Measurements from ENCODE around the gene TRIM54. TPM values are rescaled to one million over a fixed set of nuclear protein-coding genes. Genes with fewer than 3 reads are reported as not detected.

TRIM54 gene
- total and polyA plus RNA-seq, 9 of the 15 experiments (the other 6 are each of a cell fraction or from before 2014, with no cell fraction given) = not detected

DNA sequence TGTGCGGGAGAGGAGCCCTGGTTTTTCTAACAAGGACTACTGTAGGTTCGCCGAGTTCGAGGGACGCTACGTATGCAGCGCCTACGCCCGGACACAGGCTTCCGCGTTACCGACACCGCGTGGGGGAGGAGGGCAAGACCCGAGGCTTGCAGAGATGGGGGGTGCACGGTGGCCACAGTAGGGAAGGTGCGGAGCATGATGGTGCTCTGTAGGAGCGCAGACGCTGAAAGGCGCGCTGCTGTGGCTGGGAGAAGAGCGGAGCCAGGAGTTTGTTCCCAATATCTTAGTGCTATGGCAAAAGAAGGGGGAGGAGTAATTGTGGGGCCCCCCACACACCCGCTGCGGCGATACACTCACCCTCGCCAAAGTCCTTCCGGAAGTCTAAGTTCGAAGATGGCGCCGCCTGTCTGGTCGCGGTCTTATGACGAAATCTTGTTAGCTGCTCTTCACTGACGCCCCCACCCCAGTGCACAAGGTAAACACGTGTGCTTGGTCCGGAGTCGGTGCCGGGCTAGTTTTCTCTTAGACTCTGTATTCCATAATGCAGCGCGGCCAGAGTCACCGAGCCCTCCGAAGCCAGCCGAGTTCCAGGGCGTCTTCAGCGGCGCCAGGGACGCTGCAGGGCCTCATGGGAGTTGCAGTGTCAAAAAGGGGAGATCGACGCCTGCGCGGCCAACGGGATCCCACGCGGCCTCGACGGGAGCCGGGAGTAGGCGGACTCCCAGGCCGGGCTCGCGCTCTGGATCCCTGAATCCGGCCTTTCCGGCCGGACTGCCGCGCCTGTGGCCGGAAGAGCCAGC, 74.4 kb downstream of the TRIM54 start, which contains the start of gene GTF3C2 (continued):
- TF ChIP-seq PTRF (tag; IDR thresholded peaks at IDR 0.05) (no peak), SRSF9 (IDR thresholded peaks at IDR 0.05; ENCODE audit: borderline replicate concordance, low read depth, low read length) (no peak), NFIC (IDR thresholded peaks at IDR 0.05) (no peak; the same call in 1 of the 2 replicates), GATAD2B (IDR thresholded peaks at IDR 0.05; ENCODE audit: borderline replicate concordance) (no peak), ZNF449 (CRISPR knock-in tag; IDR thresholded peaks at IDR 0.05) (no peak), NR2C2 (CRISPR knock-in tag; IDR thresholded peaks at IDR 0.05) (no peak; the same call in 1 of the 2 replicates), NR2C2 (tag; IDR thresholded peaks at IDR 0.05) (peak; percentile 98), ZBTB7A (IDR thresholded peaks at IDR 0.05; ENCODE audit: borderline replicate concordance, control insufficient read depth, low read depth, low read length) (peak; percentile 33; the same call in 1 of the 2 replicates), SIRT6 (IDR thresholded peaks at IDR 0.05; ENCODE audit: low read depth, low read length) (no peak), ELF2 (CRISPR knock-in tag; IDR thresholded peaks at IDR 0.05) (peak; percentile 89), MYBL2 (IDR thresholded peaks at IDR 0.05; ENCODE audit: low read depth) (no peak), MYBL2 (CRISPR knock-in tag; IDR thresholded peaks at IDR 0.05; ENCODE audit: borderline replicate concordance) (no peak), STAT5A (IDR thresholded peaks at IDR 0.05; ENCODE audit: borderline replicate concordance, low read length) (no peak; the same call in 1 of the 2 replicates), MXD1 (CRISPR knock-in tag; IDR thresholded peaks at IDR 0.05; ENCODE audit: borderline replicate concordance, poor library complexity, severe bottlenecking) (peak; percentile 79), MAFK (IDR thresholded peaks at IDR 0.05; ENCODE audit: low read length) (no peak), ATF3 (IDR thresholded peaks at IDR 0.05) (peak; percentile 86), ATF3 (CRISPR knock-in tag; conservative IDR thresholded peaks at IDR 0.05) (no peak), RFX5 (IDR thresholded peaks at IDR 0.05; ENCODE audit: low read depth, low read length) (no peak), PHF21A (IDR thresholded peaks at IDR 0.05; ENCODE audit: borderline replicate concordance, low read depth) (no peak), DDX20 (tag; IDR thresholded peaks at IDR 0.05; ENCODE audit: low read depth) (no peak)
- TF ChIP-seq, protein P1, sequence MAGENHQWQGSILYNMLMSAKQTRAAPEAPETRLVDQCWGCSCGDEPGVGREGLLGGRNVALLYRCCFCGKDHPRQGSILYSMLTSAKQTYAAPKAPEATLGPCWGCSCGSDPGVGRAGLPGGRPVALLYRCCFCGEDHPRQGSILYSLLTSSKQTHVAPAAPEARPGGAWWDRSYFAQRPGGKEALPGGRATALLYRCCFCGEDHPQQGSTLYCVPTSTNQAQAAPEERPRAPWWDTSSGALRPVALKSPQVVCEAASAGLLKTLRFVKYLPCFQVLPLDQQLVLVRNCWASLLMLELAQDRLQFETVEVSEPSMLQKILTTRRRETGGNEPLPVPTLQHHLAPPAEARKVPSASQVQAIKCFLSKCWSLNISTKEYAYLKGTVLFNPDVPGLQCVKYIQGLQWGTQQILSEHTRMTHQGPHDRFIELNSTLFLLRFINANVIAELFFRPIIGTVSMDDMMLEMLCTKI (IDR thresholded peaks at IDR 0.05; ENCODE audit: partially characterized antibody) = no peak
- TF ChIP-seq, protein P2, sequence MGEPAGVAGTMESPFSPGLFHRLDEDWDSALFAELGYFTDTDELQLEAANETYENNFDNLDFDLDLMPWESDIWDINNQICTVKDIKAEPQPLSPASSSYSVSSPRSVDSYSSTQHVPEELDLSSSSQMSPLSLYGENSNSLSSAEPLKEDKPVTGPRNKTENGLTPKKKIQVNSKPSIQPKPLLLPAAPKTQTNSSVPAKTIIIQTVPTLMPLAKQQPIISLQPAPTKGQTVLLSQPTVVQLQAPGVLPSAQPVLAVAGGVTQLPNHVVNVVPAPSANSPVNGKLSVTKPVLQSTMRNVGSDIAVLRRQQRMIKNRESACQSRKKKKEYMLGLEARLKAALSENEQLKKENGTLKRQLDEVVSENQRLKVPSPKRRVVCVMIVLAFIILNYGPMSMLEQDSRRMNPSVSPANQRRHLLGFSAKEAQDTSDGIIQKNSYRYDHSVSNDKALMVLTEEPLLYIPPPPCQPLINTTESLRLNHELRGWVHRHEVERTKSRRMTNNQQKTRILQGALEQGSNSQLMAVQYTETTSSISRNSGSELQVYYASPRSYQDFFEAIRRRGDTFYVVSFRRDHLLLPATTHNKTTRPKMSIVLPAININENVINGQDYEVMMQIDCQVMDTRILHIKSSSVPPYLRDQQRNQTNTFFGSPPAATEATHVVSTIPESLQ (CRISPR knock-in tag; IDR thresholded peaks at IDR 0.05) = no peak
